Stimulated activated naive CD8-positive, alpha-beta T cell treated with anti-CD3 and anti-CD28 coated beads, Interleukin-15, amount 100 ng/mL, for 72 hours (primary cell): ENCODE results near the gene HLA-DRB1.
"Not testable (repeated sequence)": the region's sequence is repeated elsewhere in the genome, so short reads cannot be mapped to it uniquely, and the experiment has no call there.

Experiments
- ATAC-seq: fragments of 150-1000 bp; cut with Tn5 transposase; 2 replicates; pipeline ENCODE4 v1.10.0; 2021; ENCODE audit warnings: mild to moderate bottlenecking, moderate library complexity
- DNase-seq, 2 donors: peaks; one replicate each; pipeline ENCODE4 v3.0.0; 2021 to 2022
- H3K27ac Mint-ChIP-seq, 2 donors: one replicate each; pipeline ENCODE4 v1.8.0; 2022; ENCODE audit warnings: mild to moderate bottlenecking in 2 of 2, mixed read lengths in 2 of 2, moderate library complexity in 2 of 2
- H3K27me3 Mint-ChIP-seq: one replicate; pipeline ENCODE4 v1.8.0; 2022; ENCODE audit warnings: mixed read lengths
- H3K4me1 Mint-ChIP-seq: one replicate; pipeline ENCODE4 v1.8.0; 2022; ENCODE audit warnings: mild to moderate bottlenecking, mixed read lengths
- H3K4me3 Mint-ChIP-seq, 2 donors: one replicate each; pipeline ENCODE4 v1.8.0; 2022; ENCODE audit warnings: mild to moderate bottlenecking in 2 of 2, mixed read lengths in 2 of 2, moderate library complexity in 1 of 2
- H3K9me3 Mint-ChIP-seq, 2 donors: one replicate each; pipeline ENCODE4 v1.8.0; 2022; ENCODE audit warnings: mixed read lengths in 2 of 2

Gene HLA-DRB1

GRCh38 chr6:32615885-32616532, 26.4 kb upstream of the HLA-DRB1 start:
- ATAC-seq (no peak), DNase-seq (no peak)
- H3K9me3 Mint-ChIP-seq: peaks cover 10 to 26% of the 10 kb centered on the region in 2 donors
- H3K4me1 Mint-ChIP-seq: peaks cover 10% of the 10 kb centered on the region
- no peak overlapping the region for H3K4me3 Mint-ChIP-seq
- H3K27ac Mint-ChIP-seq: no peak overlapping the region
- H3K27me3 Mint-ChIP-seq: no peaks in the 10 kb centered on the region

GRCh38 chr6:32614366-32615081, 24.9 kb upstream of the HLA-DRB1 start:
- Mint-ChIP-seq H3K4me1 (peaks cover 7% of the 10 kb centered on the region), H3K9me3 (peaks cover 10 to 26% of the 10 kb centered on the region in 2 donors), H3K27me3 (no peaks in the 10 kb centered on the region), H3K4me3 (no peak overlapping the region), H3K27ac (no peak overlapping the region)
- DNase-seq: no peak
- no peak for ATAC-seq

GRCh38 chr6:32613475-32613874, 23.8 kb upstream of the HLA-DRB1 start:
- H3K27ac Mint-ChIP-seq: no peak overlapping the region
- no peak overlapping the region for H3K4me3 Mint-ChIP-seq
- ATAC-seq (no peak), DNase-seq (no peak)
- no peaks in the 10 kb centered on the region for H3K27me3 Mint-ChIP-seq
- peaks cover 10 to 23% of the 10 kb centered on the region in 2 donors for H3K9me3 Mint-ChIP-seq
- peaks cover 7% of the 10 kb centered on the region for H3K4me1 Mint-ChIP-seq

- no peak overlapping the region for H3K27ac Mint-ChIP-seq
- DNase-seq: no peak
- ATAC-seq: no peak
- no peak overlapping the region for H3K4me3 Mint-ChIP-seq
- H3K9me3 Mint-ChIP-seq: peaks cover 0 to 6% of the 10 kb centered on the region in 2 donors
- no peaks in the 10 kb centered on the region for H3K27me3 Mint-ChIP-seq
- H3K4me1 Mint-ChIP-seq: peaks cover 1% of the 10 kb centered on the region
Measured at GRCh38 chr6:32610682-32611296, 21.1 kb upstream of the HLA-DRB1 start.

- DNase-seq: peak; percentile 35 to 60
- Mint-ChIP-seq H3K4me3 (no peak overlapping the region), H3K27ac (no peak overlapping the region), H3K9me3 (no peaks in the 10 kb centered on the region), H3K27me3 (no peaks in the 10 kb centered on the region), H3K4me1 (no peaks in the 10 kb centered on the region)
- peak; percentile 91 for ATAC-seq
Measured at GRCh38 chr6:32609731-32610640, 20.3 kb upstream of the HLA-DRB1 start.

- DNase-seq (no peak), ATAC-seq (no peak)
- Mint-ChIP-seq H3K4me3 (no peak overlapping the region), H3K27me3 (no peaks in the 10 kb centered on the region), H3K4me1 (peaks cover 5% of the 10 kb centered on the region), H3K9me3 (no peaks in the 10 kb centered on the region), H3K27ac (no peak overlapping the region)
Measured at GRCh38 chr6:32609391-32609730, 19.7 kb upstream of the HLA-DRB1 start.

- ATAC-seq (no peak), DNase-seq (no peak)
- H3K27me3 Mint-ChIP-seq: no peaks in the 10 kb centered on the region
- H3K9me3 Mint-ChIP-seq: no peaks in the 10 kb centered on the region
- H3K4me1 Mint-ChIP-seq: peaks cover 13% of the 10 kb centered on the region
- no peak overlapping the region for H3K4me3 Mint-ChIP-seq
- H3K27ac Mint-ChIP-seq: no peak overlapping the region
Measured at GRCh38 chr6:32608362-32608761, 18.7 kb upstream of the HLA-DRB1 start.

- no peak overlapping the region for H3K27ac Mint-ChIP-seq
- no peak overlapping the region for H3K4me3 Mint-ChIP-seq
- H3K27me3 Mint-ChIP-seq: no peaks in the 10 kb centered on the region
Measured at GRCh38 chr6:32607988-32608298, 18.3 kb upstream of the HLA-DRB1 start.

GRCh38 chr6:32607263-32607987, 17.8 kb upstream of the HLA-DRB1 start:
- H3K27ac Mint-ChIP-seq: no peak overlapping the region

More at GRCh38 chr6:32607988-32608298, 18.3 kb upstream of the HLA-DRB1 start:
- Mint-ChIP-seq H3K4me1 (peaks cover 17% of the 10 kb centered on the region), H3K9me3 (no peaks in the 10 kb centered on the region)
- DNase-seq (no peak), ATAC-seq (no peak)

GRCh38 chr6:32604434-32604877, 14.8 kb upstream of the HLA-DRB1 start:
- ATAC-seq: peak; percentile 69

More at GRCh38 chr6:32607263-32607987, 17.8 kb upstream of the HLA-DRB1 start:
- DNase-seq (no peak), ATAC-seq (no peak)
- Mint-ChIP-seq H3K27me3 (no peaks in the 10 kb centered on the region), H3K9me3 (peaks cover 0 to 2% of the 10 kb centered on the region in 2 donors), H3K4me1 (peaks cover 18% of the 10 kb centered on the region), H3K4me3 (no peak overlapping the region)

GRCh38 chr6:32603888-32604287, 14.2 kb upstream of the HLA-DRB1 start:
- peaks cover 18% of the 10 kb centered on the region for H3K4me1 Mint-ChIP-seq
- no peak for DNase-seq
- H3K27me3 Mint-ChIP-seq: no peaks in the 10 kb centered on the region
- peaks cover 0 to 10% of the 10 kb centered on the region in 2 donors for H3K9me3 Mint-ChIP-seq
- peak overlapping the region in 1 of 2 donors; percentile 49 for H3K27ac Mint-ChIP-seq
- no peak for ATAC-seq
- peak overlapping the region; percentile 37 to 45 for H3K4me3 Mint-ChIP-seq

More at GRCh38 chr6:32604434-32604877, 14.8 kb upstream of the HLA-DRB1 start:
- DNase-seq: no peak
- Mint-ChIP-seq H3K4me3 (peak overlapping the region; percentile 37 to 45), H3K27ac (peak overlapping the region in 1 of 2 donors; percentile 49), H3K9me3 (peaks cover 0 to 5% of the 10 kb centered on the region in 2 donors), H3K27me3 (no peaks in the 10 kb centered on the region), H3K4me1 (peaks cover 18% of the 10 kb centered on the region)

- DNase-seq (no peak), ATAC-seq (no peak)
- Mint-ChIP-seq H3K27me3 (no peaks in the 10 kb centered on the region), H3K27ac (no peak overlapping the region), H3K9me3 (peaks cover 0 to 11% of the 10 kb centered on the region in 2 donors), H3K4me1 (peaks cover 18% of the 10 kb centered on the region), H3K4me3 (no peak overlapping the region)
Measured at GRCh38 chr6:32603222-32603621, 13.6 kb upstream of the HLA-DRB1 start.

- no peaks in the 10 kb centered on the region for H3K27me3 Mint-ChIP-seq
- H3K4me1 Mint-ChIP-seq: peaks cover 18% of the 10 kb centered on the region
- H3K27ac Mint-ChIP-seq: no peak overlapping the region
- no peak overlapping the region for H3K4me3 Mint-ChIP-seq
- DNase-seq (no peak), ATAC-seq (no peak)
- H3K9me3 Mint-ChIP-seq: peaks cover 0 to 11% of the 10 kb centered on the region in 2 donors
Measured at GRCh38 chr6:32602383-32602782, 12.7 kb upstream of the HLA-DRB1 start.

GRCh38 chr6:32597024-32597423, 7.4 kb upstream of the HLA-DRB1 start:
- Mint-ChIP-seq H3K4me1 (no peaks in the 10 kb centered on the region), H3K9me3 (peaks cover 0 to 5% of the 10 kb centered on the region in 2 donors), H3K27ac (no peak overlapping the region), H3K4me3 (no peak overlapping the region), H3K27me3 (no peaks in the 10 kb centered on the region)
- DNase-seq (no peak), ATAC-seq (no peak)

GRCh38 chr6:32590713-32591112, 1.1 kb upstream of the HLA-DRB1 start:
- not testable (repeated sequence) for ATAC-seq, H3K27me3 Mint-ChIP-seq, H3K27ac Mint-ChIP-seq, H3K9me3 Mint-ChIP-seq, DNase-seq, H3K4me3 Mint-ChIP-seq, H3K4me1 Mint-ChIP-seq
